Right atrium auricular region (tissue), 2 donors: ENCODE results near the gene MS4A6E. TPM values are rescaled to one million over a fixed set of nuclear protein-coding genes. Genes with fewer than 3 reads are reported as not detected.

Experiments
- DNase-seq: peaks from one replicate; pipeline ENCODE4 v3.0.0-alpha.2; 2019; ENCODE audit warnings: low spot score
- H3K27ac ChIP-seq, 2 donors: fragments of 200-600 bp; sonication (generic); 1 replicate in 1 of 2; 2 replicates in 1 of 2; pipeline ENCODE4 v1.5.1; 2016 to 2019
- H3K27me3 ChIP-seq, 2 donors: fragments of 200-600 bp; sonication (generic); one replicate each; pipeline versions ENCODE4 v1.5.1 to v1.6.0; 2017 to 2019
- H3K36me3 ChIP-seq: fragments of 200-600 bp; sonication (generic); one replicate; pipeline ENCODE4 v1.5.1; 2016
- H3K4me1 ChIP-seq, 2 donors: fragments of 200-600 bp; sonication (generic); one replicate each; pipeline versions ENCODE4 v1.5.1 to v1.6.0; 2017 to 2019
- H3K4me3 ChIP-seq, 2 donors: fragments of 200-600 bp; sonication (generic); 1 replicate in 1 of 2; 2 replicates in 1 of 2; pipeline ENCODE4 v1.5.1; 2017 to 2019; ENCODE audit warnings: mild to moderate bottlenecking in 1 of 2, moderate library complexity in 1 of 2
- H3K9me3 ChIP-seq, 2 donors: fragments of 200-600 bp; sonication (generic); one replicate each; pipeline ENCODE4 v1.5.1; 2019
- CTCF ChIP-seq, 2 donors: fragments of 200-600 bp; sonication (generic); IDR thresholded peaks; one replicate each; pipeline ENCODE4 v1.5.1; 2019; ENCODE audit warnings: antibody characterized with exemption in 2 of 2
- total RNA-seq, 2 donors: library from RNA; depleted of rRNA; stranded (reverse); fragments of >200 nt; gene quantifications; one replicate each; pipeline ENCODE4 v1.1.0, GENCODE V29; 2016

MS4A6E gene
- total RNA-seq, 2 donors from 2014 or later = not detected

GRCh38 chr11:60347084-60347797, 20.2 kb downstream of the MS4A6E start:
- DNase-seq = no peak
- Histone ChIP-seq H3K27ac (no peak overlapping the region), H3K4me3 (no peak overlapping the region), H3K4me1 (no peaks in the 10 kb centered on the region), H3K9me3 (no peaks in the 10 kb centered on the region), H3K36me3 (no peaks in the 10 kb centered on the region), H3K27me3 (no peaks in the 10 kb centered on the region)
- no peak for TF ChIP-seq CTCF (IDR thresholded peaks at IDR 0.05)

GRCh38 chr11:60348116-60348515, 21.1 kb downstream of the MS4A6E start:
- no peaks in the 10 kb centered on the region for H3K9me3 ChIP-seq
- H3K4me1 ChIP-seq = no peaks in the 10 kb centered on the region
- H3K4me3 ChIP-seq = no peak overlapping the region
- no peak overlapping the region for H3K27ac ChIP-seq
- TF ChIP-seq CTCF (IDR thresholded peaks at IDR 0.05) = no peak
- H3K36me3 ChIP-seq = no peaks in the 10 kb centered on the region
- no peak for DNase-seq
- H3K27me3 ChIP-seq = no peaks in the 10 kb centered on the region

- Histone ChIP-seq H3K4me1 (no peaks in the 10 kb centered on the region), H3K36me3 (no peaks in the 10 kb centered on the region), H3K9me3 (no peaks in the 10 kb centered on the region), H3K27me3 (no peaks in the 10 kb centered on the region), H3K4me3 (no peak overlapping the region), H3K27ac (no peak overlapping the region)
- DNase-seq = no peak
- no peak for TF ChIP-seq CTCF (IDR thresholded peaks at IDR 0.05)
Measured at GRCh38 chr11:60349990-60350389, 22.9 kb downstream of the MS4A6E start.

- Histone ChIP-seq H3K4me3 (no peak overlapping the region), H3K27ac (no peak overlapping the region), H3K4me1 (no peaks in the 10 kb centered on the region), H3K27me3 (no peaks in the 10 kb centered on the region), H3K36me3 (no peaks in the 10 kb centered on the region), H3K9me3 (peaks cover 0 to 12% of the 10 kb centered on the region in 2 donors)
- no peak for DNase-seq
- no peak for TF ChIP-seq CTCF (IDR thresholded peaks at IDR 0.05)
Measured at GRCh38 chr11:60357771-60358170, 30.7 kb downstream of the MS4A6E start.

- Histone ChIP-seq H3K9me3 (peaks cover 0 to 12% of the 10 kb centered on the region in 2 donors), H3K4me1 (no peaks in the 10 kb centered on the region), H3K36me3 (no peaks in the 10 kb centered on the region), H3K4me3 (no peak overlapping the region), H3K27me3 (no peaks in the 10 kb centered on the region), H3K27ac (no peak overlapping the region)
- no peak for TF ChIP-seq CTCF (IDR thresholded peaks at IDR 0.05)
- DNase-seq = no peak
Measured at GRCh38 chr11:60360621-60361020, 33.6 kb downstream of the MS4A6E start.

GRCh38 chr11:60362241-60362640, 35.2 kb downstream of the MS4A6E start:
- Histone ChIP-seq H3K4me1 (no peaks in the 10 kb centered on the region), H3K36me3 (no peaks in the 10 kb centered on the region), H3K9me3 (peaks cover 0 to 12% of the 10 kb centered on the region in 2 donors), H3K4me3 (no peak overlapping the region), H3K27me3 (no peaks in the 10 kb centered on the region), H3K27ac (no peak overlapping the region)
- DNase-seq = no peak
- TF ChIP-seq CTCF (IDR thresholded peaks at IDR 0.05) = no peak
